Non-pigmented ciliary epithelial cell (primary cell): ENCODE data around the gene ANO3.
"Not testable (repeated sequence)": the region's sequence is repeated elsewhere in the genome, so short reads cannot be mapped to it uniquely, and the experiment has no call there.

ENCODE experiments used
- DNase-seq: peaks from one replicate; pipeline ENCODE4 v3.0.0-alpha.2; 2010; ENCODE audit warnings: low read depth

ANO3 gene

GRCh38 chr11:26626346-26626745, 294.4 kb downstream of the ANO3 start:
- DNase-seq = no peak

GRCh38 chr11:26632691-26633159, 300.8 kb downstream of the ANO3 start:
- DNase-seq = no peak

- DNase-seq = not testable (repeated sequence)
Measured at GRCh38 chr11:26643314-26643713, 311.4 kb downstream of the ANO3 start.

- DNase-seq = peak; percentile 34
Measured at GRCh38 chr11:26649884-26650283, 318.0 kb downstream of the ANO3 start.

GRCh38 chr11:26651916-26652315, 320.0 kb downstream of the ANO3 start:
- no peak for DNase-seq

- DNase-seq = no peak
Measured at GRCh38 chr11:26655287-26655686, 323.4 kb downstream of the ANO3 start.

GRCh38 chr11:26662916-26663315, 331.0 kb downstream of the ANO3 start:
- no peak for DNase-seq

- no peak for DNase-seq
Measured at GRCh38 chr11:26665036-26665435, 333.1 kb downstream of the ANO3 start.

GRCh38 chr11:26665946-26666345, 334.0 kb downstream of the ANO3 start:
- no peak for DNase-seq

- DNase-seq = no peak
Measured at GRCh38 chr11:26675233-26675928, 343.5 kb downstream of the ANO3 start.

GRCh38 chr11:26676641-26677040, 344.7 kb downstream of the ANO3 start:
- no peak for DNase-seq

GRCh38 chr11:26677566-26677965, 345.6 kb downstream of the ANO3 start:
- DNase-seq = no peak

- no peak for DNase-seq
Measured at GRCh38 chr11:26687351-26687750, 355.4 kb downstream of the ANO3 start.

GRCh38 chr11:26688701-26689100, 356.8 kb downstream of the ANO3 start:
- DNase-seq = no peak

GRCh38 chr11:26696330-26696729, 364.4 kb downstream of the ANO3 start:
- no peak for DNase-seq

- no peak for DNase-seq
Measured at GRCh38 chr11:26698224-26698623, 366.3 kb downstream of the ANO3 start.

- DNase-seq = no peak
Measured at GRCh38 chr11:26700574-26701235, 368.8 kb downstream of the ANO3 start.

GRCh38 chr11:26702406-26702805, 370.5 kb downstream of the ANO3 start:
- no peak for DNase-seq

GRCh38 chr11:26703411-26704191, 371.7 kb downstream of the ANO3 start:
- no peak for DNase-seq

GRCh38 chr11:26704249-26704648, 372.3 kb downstream of the ANO3 start:
- peak; percentile 28 for DNase-seq

- no peak for DNase-seq
Measured at GRCh38 chr11:26706181-26706580, 374.3 kb downstream of the ANO3 start.

- no peak for DNase-seq
Measured at GRCh38 chr11:26708736-26709456, 377.0 kb downstream of the ANO3 start.
